Suppressor macrophage (primary cell): ENCODE results near the gene CA14.
"Not testable (repeated sequence)": the region's sequence is repeated elsewhere in the genome, so short reads cannot be mapped to it uniquely, and the experiment has no call there.

ENCODE experiments used
- DNase-seq, 4 experiments: peaks; one replicate each; pipeline ENCODE4 v3.0.0-alpha.2; 2020 to 2022

Gene CA14

GRCh38 chr1:150281758-150282557 lies 24.4 kb downstream of the CA14 start, which contains the start of gene CIART:
TSS of gene CIART (plus strand) at chr1:150282554. CDS start at chr1:150283268, 714 bp downstream.
- DNase-seq: peak; percentile 65 to 82 (median 73)

- no peak for DNase-seq
These were observed 25.0 kb downstream of the CA14 start for GRCh38 chr1:150282558-150282958.

GRCh38 chr1:150283260-150283659 lies 25.7 kb downstream of the CA14 start:
- no peak for DNase-seq

GRCh38 chr1:150288382-150288781 lies 30.8 kb downstream of the CA14 start:
- no peak for DNase-seq

- DNase-seq: no peak
These were observed 31.2 kb downstream of the CA14 start for GRCh38 chr1:150288822-150289221.

GRCh38 chr1:150293433-150294253 lies 36.1 kb downstream of the CA14 start, which contains the start of gene MRPS21:
TSS of gene MRPS21 (plus strand) at chr1:150293861. CDS start at chr1:150294367, 506 bp downstream.
- peak; percentile 91 to 94 (median 94) for DNase-seq

- DNase-seq: no peak
These were observed 37.9 kb downstream of the CA14 start for GRCh38 chr1:150295476-150295875.

GRCh38 chr1:150299716-150300115 lies 42.1 kb downstream of the CA14 start:
- DNase-seq: no peak

- DNase-seq: no peak
These were observed 44.8 kb downstream of the CA14 start for GRCh38 chr1:150302338-150302737.

GRCh38 chr1:150302902-150303301 lies 45.3 kb downstream of the CA14 start:
- DNase-seq: no peak

- DNase-seq: not testable (repeated sequence)
These were observed 51.0 kb downstream of the CA14 start for GRCh38 chr1:150308585-150308984.

GRCh38 chr1:150309758-150310508 lies 52.4 kb downstream of the CA14 start:
- no peak for DNase-seq

GRCh38 chr1:150311762-150312161 lies 54.2 kb downstream of the CA14 start:
- DNase-seq: no peak
